Measurements from ENCODE around the gene NOC2L.

NOC2L gene

GRCh38 chr1:935751-936231 lies 23.3 kb downstream of the NOC2L start:
- H3K4me3 ChIP-seq (ENCODE audit: insufficient read depth, low read depth, low read length, poor library complexity, severe bottlenecking) = no peak overlapping the region
- no peaks in the 10 kb centered on the region for H3K9me3 ChIP-seq (ENCODE audit: control insufficient read depth, low read length)
- no peaks in the 10 kb centered on the region for H3K36me3 ChIP-seq (ENCODE audit: control insufficient read depth, insufficient read depth, low read length)
- H3K27me3 ChIP-seq (replicated peaks; ENCODE audit: control insufficient read depth, insufficient read depth, low read length, poor library complexity, severe bottlenecking) = peaks cover 39% of the 10 kb centered on the region
- peaks cover 6% of the 10 kb centered on the region for H3K4me1 ChIP-seq (ENCODE audit: control insufficient read depth, insufficient read depth, low read length, poor library complexity, severe bottlenecking)
- H3K27ac ChIP-seq (ENCODE audit: insufficient read depth, low read length, poor library complexity, severe bottlenecking) = no peak overlapping the region
- no peak for DNase-seq

GRCh38 chr1:934991-935750 lies 23.9 kb downstream of the NOC2L start:
- no peaks in the 10 kb centered on the region for H3K36me3 ChIP-seq (ENCODE audit: control insufficient read depth, insufficient read depth, low read length)
- no peaks in the 10 kb centered on the region for H3K9me3 ChIP-seq (ENCODE audit: control insufficient read depth, low read length)
- H3K27me3 ChIP-seq (replicated peaks; ENCODE audit: control insufficient read depth, insufficient read depth, low read length, poor library complexity, severe bottlenecking) = peaks cover 32% of the 10 kb centered on the region
- DNase-seq = no peak
- no peaks in the 10 kb centered on the region for H3K4me1 ChIP-seq (ENCODE audit: control insufficient read depth, insufficient read depth, low read length, poor library complexity, severe bottlenecking)
- H3K4me3 ChIP-seq (ENCODE audit: insufficient read depth, low read depth, low read length, poor library complexity, severe bottlenecking) = no peak overlapping the region
- H3K27ac ChIP-seq (ENCODE audit: insufficient read depth, low read length, poor library complexity, severe bottlenecking) = no peak overlapping the region

GRCh38 chr1:933603-933940 lies 25.5 kb downstream of the NOC2L start:
- Histone ChIP-seq H3K27me3 (replicated peaks; ENCODE audit: control insufficient read depth, insufficient read depth, low read length, poor library complexity, severe bottlenecking) (peaks cover 20% of the 10 kb centered on the region), H3K36me3 (ENCODE audit: control insufficient read depth, insufficient read depth, low read length) (no peaks in the 10 kb centered on the region), H3K4me3 (ENCODE audit: insufficient read depth, low read depth, low read length, poor library complexity, severe bottlenecking) (no peak overlapping the region), H3K4me1 (ENCODE audit: control insufficient read depth, insufficient read depth, low read length, poor library complexity, severe bottlenecking) (no peaks in the 10 kb centered on the region), H3K9me3 (ENCODE audit: control insufficient read depth, low read length) (no peaks in the 10 kb centered on the region), H3K27ac (ENCODE audit: insufficient read depth, low read length, poor library complexity, severe bottlenecking) (no peak overlapping the region)
- no peak for DNase-seq

- Histone ChIP-seq H3K4me3 (ENCODE audit: insufficient read depth, low read depth, low read length, poor library complexity, severe bottlenecking) (no peak overlapping the region), H3K4me1 (ENCODE audit: control insufficient read depth, insufficient read depth, low read length, poor library complexity, severe bottlenecking) (no peaks in the 10 kb centered on the region), H3K27ac (ENCODE audit: insufficient read depth, low read length, poor library complexity, severe bottlenecking) (no peak overlapping the region), H3K27me3 (replicated peaks; ENCODE audit: control insufficient read depth, insufficient read depth, low read length, poor library complexity, severe bottlenecking) (peaks cover 20% of the 10 kb centered on the region), H3K36me3 (ENCODE audit: control insufficient read depth, insufficient read depth, low read length) (no peaks in the 10 kb centered on the region), H3K9me3 (ENCODE audit: control insufficient read depth, low read length) (no peaks in the 10 kb centered on the region)
- DNase-seq = no peak
Observed at GRCh38 chr1:932776-933602, 26.1 kb downstream of the NOC2L start.

GRCh38 chr1:932173-932510 lies 26.9 kb downstream of the NOC2L start:
- Histone ChIP-seq H3K27ac (ENCODE audit: insufficient read depth, low read length, poor library complexity, severe bottlenecking) (no peak overlapping the region), H3K4me3 (ENCODE audit: insufficient read depth, low read depth, low read length, poor library complexity, severe bottlenecking) (no peak overlapping the region), H3K9me3 (ENCODE audit: control insufficient read depth, low read length) (no peaks in the 10 kb centered on the region), H3K36me3 (ENCODE audit: control insufficient read depth, insufficient read depth, low read length) (no peaks in the 10 kb centered on the region), H3K27me3 (replicated peaks; ENCODE audit: control insufficient read depth, insufficient read depth, low read length, poor library complexity, severe bottlenecking) (peaks cover 25% of the 10 kb centered on the region), H3K4me1 (ENCODE audit: control insufficient read depth, insufficient read depth, low read length, poor library complexity, severe bottlenecking) (no peaks in the 10 kb centered on the region)
- no peak for DNase-seq

GRCh38 chr1:931380-932172 lies 27.5 kb downstream of the NOC2L start:
- Histone ChIP-seq H3K4me1 (ENCODE audit: control insufficient read depth, insufficient read depth, low read length, poor library complexity, severe bottlenecking) (no peaks in the 10 kb centered on the region), H3K36me3 (ENCODE audit: control insufficient read depth, insufficient read depth, low read length) (no peaks in the 10 kb centered on the region), H3K27me3 (replicated peaks; ENCODE audit: control insufficient read depth, insufficient read depth, low read length, poor library complexity, severe bottlenecking) (peaks cover 27% of the 10 kb centered on the region), H3K4me3 (ENCODE audit: insufficient read depth, low read depth, low read length, poor library complexity, severe bottlenecking) (no peak overlapping the region), H3K9me3 (ENCODE audit: control insufficient read depth, low read length) (no peaks in the 10 kb centered on the region), H3K27ac (ENCODE audit: insufficient read depth, low read length, poor library complexity, severe bottlenecking) (no peak overlapping the region)
- DNase-seq = no peak

- Histone ChIP-seq H3K9me3 (ENCODE audit: control insufficient read depth, low read length) (no peaks in the 10 kb centered on the region), H3K36me3 (ENCODE audit: control insufficient read depth, insufficient read depth, low read length) (no peaks in the 10 kb centered on the region), H3K4me1 (ENCODE audit: control insufficient read depth, insufficient read depth, low read length, poor library complexity, severe bottlenecking) (peaks cover 3% of the 10 kb centered on the region), H3K4me3 (ENCODE audit: insufficient read depth, low read depth, low read length, poor library complexity, severe bottlenecking) (no peak overlapping the region), H3K27ac (ENCODE audit: insufficient read depth, low read length, poor library complexity, severe bottlenecking) (no peak overlapping the region), H3K27me3 (replicated peaks; ENCODE audit: control insufficient read depth, insufficient read depth, low read length, poor library complexity, severe bottlenecking) (peaks cover 31% of the 10 kb centered on the region)
- no peak for DNase-seq
Observed at GRCh38 chr1:930633-931138, 28.4 kb downstream of the NOC2L start.

- no peak for DNase-seq
- Histone ChIP-seq H3K36me3 (ENCODE audit: control insufficient read depth, insufficient read depth, low read length) (no peaks in the 10 kb centered on the region), H3K4me3 (ENCODE audit: insufficient read depth, low read depth, low read length, poor library complexity, severe bottlenecking) (no peak overlapping the region), H3K4me1 (ENCODE audit: control insufficient read depth, insufficient read depth, low read length, poor library complexity, severe bottlenecking) (peaks cover 9% of the 10 kb centered on the region), H3K27me3 (replicated peaks; ENCODE audit: control insufficient read depth, insufficient read depth, low read length, poor library complexity, severe bottlenecking) (peaks cover 28% of the 10 kb centered on the region), H3K9me3 (ENCODE audit: control insufficient read depth, low read length) (no peaks in the 10 kb centered on the region), H3K27ac (ENCODE audit: insufficient read depth, low read length, poor library complexity, severe bottlenecking) (no peak overlapping the region)
Observed at GRCh38 chr1:929712-930632, 29.1 kb downstream of the NOC2L start.

All from effector memory CD4-positive, alpha-beta T cell (primary cell).